ENCODE results near the gene JAKMIP2.

The JAKMIP2 gene

DNA sequence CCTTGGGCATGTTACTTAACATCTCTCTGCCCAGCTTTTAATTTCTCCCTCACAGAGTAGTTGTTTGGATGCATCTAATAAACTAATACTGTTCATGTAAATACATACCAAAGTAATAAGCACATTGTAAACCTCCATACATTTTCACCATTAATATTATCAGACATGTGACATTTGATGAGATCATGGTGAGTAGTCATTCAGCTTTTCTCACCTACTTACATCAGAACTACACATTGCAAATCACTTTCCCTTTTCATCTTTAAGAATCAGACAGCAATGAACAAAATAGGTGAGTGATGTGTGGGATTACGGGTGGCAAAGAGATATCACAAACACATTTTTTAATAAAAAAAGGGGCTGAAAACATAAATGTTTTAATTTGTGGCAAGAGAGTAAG lies 89.3 kb downstream of the JAKMIP2 start:
- DNase-seq = peak in 2 of 4 experiments; percentile 10 to 14

DNA sequence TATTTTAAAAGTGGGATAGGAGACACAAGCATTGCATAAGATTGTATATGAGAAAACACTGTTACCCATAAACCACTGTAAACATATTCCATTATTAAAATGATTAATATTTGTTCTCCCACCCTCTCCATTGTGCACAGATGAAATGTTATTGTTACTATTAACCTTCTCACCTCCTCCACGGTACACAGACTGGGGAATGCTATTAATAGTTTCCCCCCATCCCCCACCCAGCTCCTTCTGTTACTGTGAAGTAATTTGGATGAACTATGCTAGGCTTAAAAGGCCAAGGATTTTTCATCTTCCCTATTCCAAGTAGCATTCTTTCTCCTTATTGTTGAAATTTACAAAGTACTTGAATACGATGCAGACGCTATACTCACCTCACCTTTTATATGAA lies 91.4 kb downstream of the JAKMIP2 start:
- DNase-seq = no peak

- no peak for DNase-seq
Observed at GRCh38 chr5:147690595-147690994, 91.9 kb downstream of the JAKMIP2 start.

DNA sequence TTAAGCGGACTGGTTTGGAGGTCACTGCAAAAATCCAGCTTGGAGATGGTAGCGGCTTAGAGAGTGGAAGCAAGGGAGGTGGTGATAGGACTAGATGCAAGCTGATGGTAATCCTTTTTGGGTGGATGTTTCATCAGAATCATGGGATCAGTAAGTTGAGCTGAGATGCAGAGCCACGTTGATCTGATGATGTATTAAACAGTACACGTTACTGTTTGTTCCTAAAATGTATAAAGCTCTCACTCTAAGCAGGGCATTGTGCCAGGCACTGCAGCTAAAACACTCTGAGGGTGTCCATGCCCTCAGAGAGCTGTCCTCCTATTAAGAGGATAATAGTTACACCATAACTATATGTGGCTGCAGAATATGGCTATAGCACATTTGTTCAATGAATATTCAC lies 93.1 kb downstream of the JAKMIP2 start:
- DNase-seq = no peak

GRCh38 chr5:147688656-147689356 lies 93.7 kb downstream of the JAKMIP2 start:
- DNase-seq = no peak

DNA sequence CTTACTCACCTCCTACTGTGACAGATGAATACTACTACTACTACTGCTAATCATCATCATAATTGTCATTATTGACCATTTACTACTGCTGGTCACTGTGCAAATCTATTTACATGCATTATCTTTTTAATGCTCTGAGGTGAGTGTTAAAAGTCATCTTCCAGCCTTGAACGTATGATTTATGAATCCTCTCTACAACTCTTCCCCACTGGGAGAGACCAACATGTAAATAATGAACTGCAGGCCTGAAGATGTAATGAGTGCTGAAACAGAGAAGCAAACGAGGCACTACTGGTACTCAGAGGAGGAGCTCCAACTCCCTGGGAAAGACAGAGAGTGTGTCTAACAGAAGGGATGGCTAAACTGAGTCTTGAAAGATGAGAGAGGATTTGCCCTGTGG lies 95.4 kb downstream of the JAKMIP2 start:
- no peak for DNase-seq

DNA sequence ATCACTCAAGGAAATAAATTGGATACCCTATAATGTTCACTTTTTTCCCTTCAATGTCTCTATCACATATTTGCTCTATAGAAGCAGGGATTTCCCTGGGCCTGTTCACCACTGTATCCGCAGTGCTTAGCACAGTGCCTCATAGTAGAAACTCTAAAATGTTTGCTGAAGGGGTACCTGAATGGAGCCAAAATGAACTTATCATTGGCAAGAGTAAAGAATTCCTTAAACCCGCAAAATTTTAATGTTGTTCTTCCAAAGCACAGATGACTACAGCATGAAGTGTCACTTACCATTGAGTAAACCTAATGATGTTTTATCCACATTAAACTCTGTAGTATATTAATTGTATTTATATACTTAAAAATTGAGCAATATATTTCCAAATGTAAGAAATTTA lies 96.1 kb downstream of the JAKMIP2 start:
- no peak for DNase-seq

DNA sequence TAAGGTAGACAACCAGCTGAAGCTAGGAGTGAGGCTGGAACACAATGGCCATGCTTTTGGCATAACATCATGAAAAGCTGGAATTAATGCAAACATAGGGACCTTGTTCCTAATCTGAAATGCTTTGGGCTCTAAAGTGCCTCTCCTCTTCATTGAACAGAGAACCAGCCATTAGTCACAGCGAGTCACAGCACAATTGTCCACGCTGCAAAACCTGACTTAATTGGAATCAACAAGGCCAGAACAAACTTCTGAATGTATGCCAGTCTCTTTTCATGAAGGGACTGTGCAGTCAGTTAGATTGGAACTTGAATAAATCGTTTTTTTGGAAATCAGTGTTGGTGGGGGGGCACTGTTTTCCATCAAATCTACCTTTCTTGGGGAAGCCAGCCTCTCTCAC lies 96.5 kb downstream of the JAKMIP2 start:
- peak in 1 of 4 experiments; percentile 6 for DNase-seq

- no peak for DNase-seq
Observed at GRCh38 chr5:147675168-147675567, 107.4 kb downstream of the JAKMIP2 start.

DNA sequence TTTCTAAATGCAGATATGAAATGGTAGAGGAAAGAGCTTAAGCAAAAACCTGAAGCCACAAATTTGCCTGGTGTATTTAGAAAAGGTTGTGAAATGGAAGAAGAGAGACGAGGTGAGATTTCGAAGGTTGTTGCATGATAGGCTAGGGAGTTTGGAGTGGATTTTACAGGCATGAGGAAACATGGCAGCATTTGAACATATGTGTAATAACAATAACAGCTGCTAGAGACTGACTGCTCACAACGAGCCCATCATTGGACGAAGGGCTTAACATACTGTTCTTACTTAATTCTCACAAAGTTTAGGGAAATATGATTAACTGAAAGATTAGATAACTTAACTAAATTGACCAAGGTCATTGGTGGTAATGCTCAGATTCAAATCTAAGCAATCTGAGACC lies 108.1 kb downstream of the JAKMIP2 start:
- no peak for DNase-seq

GRCh38 chr5:147673791-147674190 lies 108.7 kb downstream of the JAKMIP2 start:
- DNase-seq = no peak

- DNase-seq = no peak
Observed at GRCh38 chr5:147673266-147673665, 109.3 kb downstream of the JAKMIP2 start.

DNA sequence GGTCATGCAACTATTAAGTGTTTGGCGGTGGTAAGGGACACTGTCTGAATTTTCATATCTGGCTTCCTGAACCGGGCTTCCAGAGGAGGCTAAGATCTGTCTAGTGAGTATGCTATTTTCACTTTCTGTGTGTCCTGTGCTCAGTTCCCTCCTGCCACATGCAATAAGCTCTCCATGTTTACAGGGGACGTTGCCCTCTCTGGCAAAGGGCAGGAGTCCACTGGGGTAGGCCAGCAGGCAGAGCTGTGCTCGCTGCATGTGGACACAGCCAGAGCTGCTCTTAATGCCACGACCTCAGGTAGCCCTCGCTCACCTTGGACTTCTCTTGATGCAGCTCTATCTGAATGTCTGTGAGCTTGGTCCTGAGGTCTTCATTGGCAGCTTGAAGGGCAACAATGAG lies 111.2 kb downstream of the JAKMIP2 start:
- no peak for DNase-seq

DNA sequence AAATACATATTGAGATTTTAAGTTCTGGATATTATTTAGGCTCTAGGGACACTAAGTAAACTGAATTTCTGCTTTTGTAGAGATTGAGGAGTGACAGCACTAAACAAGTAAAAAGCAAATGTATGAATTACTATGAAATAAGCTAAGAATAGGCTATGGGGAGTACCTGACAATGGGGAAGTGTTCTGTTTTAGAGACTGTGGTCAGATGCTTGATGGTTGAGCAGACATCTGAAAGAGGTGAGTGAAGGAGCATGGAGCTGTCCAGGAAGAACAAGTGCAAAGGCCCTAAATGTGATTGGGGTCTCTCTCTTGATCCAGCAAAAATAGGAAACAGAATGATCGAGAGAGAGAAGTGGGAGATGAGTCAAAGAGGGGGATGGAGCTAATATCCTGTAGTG lies 111.7 kb downstream of the JAKMIP2 start:
- no peak for DNase-seq

GRCh38 chr5:147669169-147669869 lies 113.2 kb downstream of the JAKMIP2 start:
- no peak for DNase-seq

DNA sequence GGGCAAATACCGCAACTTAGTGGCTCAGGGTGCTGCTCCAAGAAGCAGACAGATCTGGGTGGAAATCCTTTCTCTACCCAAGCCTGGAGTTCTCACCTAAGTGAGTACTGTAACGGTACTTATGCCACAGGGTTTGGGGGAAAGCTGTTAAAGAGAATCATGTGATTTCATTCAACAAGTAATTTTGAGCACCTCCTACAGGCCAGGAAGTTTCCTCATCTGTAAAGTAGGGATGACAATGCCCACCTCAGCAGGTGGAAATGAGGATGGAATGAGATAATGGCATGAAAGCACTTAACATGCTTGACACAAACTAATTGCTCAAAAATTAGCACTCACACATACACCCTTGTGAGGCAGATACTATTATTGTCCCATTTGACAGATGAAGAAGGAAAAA lies 114.1 kb downstream of the JAKMIP2 start:
- DNase-seq = no peak

DNA sequence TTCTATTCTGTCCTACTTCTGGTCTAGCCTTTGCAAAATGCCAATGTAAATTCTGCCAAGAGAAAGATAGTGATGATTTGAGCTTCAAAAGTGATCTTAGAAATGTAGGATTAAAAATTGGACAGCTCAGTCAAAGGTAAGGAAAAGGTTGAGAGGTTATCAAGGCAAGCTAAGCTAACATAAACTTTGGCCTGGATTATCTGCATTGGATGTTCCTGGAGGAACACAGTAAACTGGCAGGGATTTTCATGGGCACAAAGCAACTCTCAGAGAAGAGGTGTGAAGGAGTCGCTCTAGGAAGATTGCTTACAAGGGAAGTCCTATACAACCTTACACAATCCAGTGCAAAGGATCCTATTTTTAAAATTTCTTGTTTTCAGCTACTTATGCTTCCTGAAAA lies 115.2 kb downstream of the JAKMIP2 start:
- no peak for DNase-seq

DNA sequence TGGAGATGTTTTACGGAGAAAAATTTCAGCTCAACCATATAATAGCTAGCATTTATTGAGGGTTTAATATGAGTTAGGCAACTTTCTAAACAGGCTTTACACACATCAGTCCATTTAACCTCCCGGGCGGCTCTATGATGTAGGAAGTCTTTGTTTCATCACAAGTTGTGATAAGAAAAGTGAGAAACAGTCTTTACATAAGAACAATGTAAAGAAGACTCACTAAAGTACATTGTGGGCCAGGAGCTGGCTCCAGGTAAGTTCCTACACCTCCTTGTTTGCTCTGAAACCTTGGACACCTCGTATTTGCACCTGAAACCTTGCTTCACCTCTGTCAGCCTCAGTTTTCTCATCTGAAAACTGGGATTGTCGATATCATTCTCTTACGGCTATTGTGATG lies 116.1 kb downstream of the JAKMIP2 start:
- no peak for DNase-seq

GRCh38 chr5:147661541-147661940 lies 121.0 kb downstream of the JAKMIP2 start:
- DNase-seq = no peak

GRCh38 chr5:147659166-147659929 lies 123.2 kb downstream of the JAKMIP2 start:
- DNase-seq = no peak

DNA sequence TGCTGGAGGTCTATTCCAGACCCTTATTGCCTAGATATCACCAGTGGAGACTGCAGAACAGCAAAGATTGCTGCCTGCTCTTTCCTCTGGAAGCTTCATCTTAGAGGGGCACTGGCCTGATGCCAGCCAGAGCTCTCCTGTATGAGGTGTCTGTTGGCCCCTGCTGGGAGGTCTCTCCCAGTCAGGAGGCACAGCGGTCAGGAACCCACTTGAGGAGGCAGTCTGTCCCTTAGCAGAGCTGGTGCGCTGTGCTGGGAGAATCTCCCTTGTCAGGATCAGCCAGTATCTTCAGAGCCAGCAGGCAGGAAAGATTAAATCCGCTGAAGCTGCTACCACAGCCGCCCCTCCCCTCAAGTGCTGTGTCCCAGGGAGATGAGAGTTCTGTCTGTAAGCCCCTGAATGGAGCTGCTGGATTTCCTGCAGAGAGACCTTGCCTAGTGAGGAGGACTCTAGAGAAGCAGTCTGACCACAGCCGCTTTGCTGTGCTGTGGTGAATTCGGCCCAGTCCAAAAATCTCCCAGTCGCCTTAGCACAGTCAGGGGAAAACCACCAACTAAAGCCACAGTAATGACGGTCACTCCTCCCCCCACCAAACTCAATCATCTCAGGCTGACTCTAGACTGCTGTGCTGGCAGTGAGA lies 124.1 kb downstream of the JAKMIP2 start:
- no peak for DNase-seq

DNA sequence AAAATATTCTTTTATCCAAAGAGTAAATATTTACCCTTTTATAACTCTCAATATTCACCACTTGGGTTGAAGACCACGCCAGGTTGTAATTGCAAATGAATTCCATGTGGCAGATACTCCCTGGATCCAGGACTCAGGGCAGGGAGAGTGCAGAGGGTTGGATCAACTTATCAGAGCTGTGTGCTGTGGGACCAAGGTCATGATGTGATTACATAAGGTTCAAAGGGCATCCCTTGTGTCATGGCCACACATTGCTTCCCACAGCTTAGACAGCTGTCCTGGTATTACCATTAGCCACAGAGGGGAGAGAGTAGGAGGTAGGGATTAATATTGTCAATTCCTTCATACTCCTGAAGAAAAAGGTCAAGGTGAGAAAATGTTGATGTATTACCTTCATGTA lies 133.9 kb downstream of the JAKMIP2 start:
- DNase-seq = no peak

- no peak for DNase-seq
Observed at GRCh38 chr5:147645197-147645596, 137.3 kb downstream of the JAKMIP2 start.

Data from suppressor macrophage (primary cell).